IPS-18c (cell line): Measurements from ENCODE around the gene DUSP22.

Source experiments
- H3K4me3 ChIP-seq: 2 replicates; pipeline ENCODE4 v1.7.0; 2013; ENCODE audit warnings: low read depth, mild to moderate bottlenecking, low read length, moderate library complexity; ENCODE audit not compliant: insufficient read depth
- H3K9me3 ChIP-seq: one replicate; pipeline ENCODE4 v1.6.1; 2013; ENCODE audit warnings: mild to moderate bottlenecking, low read length, moderate library complexity; ENCODE audit not compliant: control insufficient read depth, insufficient read depth

DUSP22 gene

DNA sequence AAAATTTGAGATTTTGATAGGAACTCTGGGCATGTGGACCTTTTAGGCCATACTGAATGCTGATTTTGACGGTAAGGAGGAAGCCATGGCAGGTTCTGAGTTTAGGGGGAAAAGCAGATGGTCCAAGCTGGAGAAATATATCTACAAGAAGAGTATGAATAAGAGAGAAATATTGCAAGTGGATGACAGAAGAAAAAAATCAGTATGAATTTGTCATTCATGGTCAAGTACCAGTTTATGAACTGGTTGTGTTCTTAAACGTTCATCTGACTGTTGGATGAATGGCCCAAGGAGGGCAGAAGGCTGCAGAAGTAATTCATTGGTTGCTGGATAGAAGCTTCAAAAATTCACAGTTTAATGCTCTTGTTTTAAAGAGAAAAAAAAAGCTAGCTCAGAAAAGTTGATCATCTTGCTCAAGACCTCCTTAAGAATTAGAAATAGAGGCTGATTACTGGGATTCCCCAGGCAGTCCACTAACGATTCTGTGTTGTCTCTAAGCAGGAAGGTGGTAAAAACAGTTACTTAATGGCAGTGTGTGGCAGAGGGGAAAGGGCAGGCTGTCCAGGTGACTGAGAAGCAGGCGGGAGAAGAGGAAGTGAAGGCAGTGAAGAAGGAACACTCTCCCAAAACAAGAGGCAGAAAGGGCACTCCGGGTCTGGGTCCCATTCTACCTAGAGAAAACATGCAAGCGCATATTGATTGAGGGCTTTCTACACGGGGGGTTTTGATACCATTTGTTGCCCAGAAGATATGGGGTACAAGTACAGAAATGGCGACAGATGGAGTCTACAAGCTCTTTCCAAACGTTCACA is 2.0 kb upstream of the DUSP22 start:
- Histone ChIP-seq H3K9me3 (no peaks in the 10 kb centered on the region), H3K4me3 (no peak overlapping the region)

- Histone ChIP-seq H3K4me3 (peak overlapping the region; percentile 62), H3K9me3 (no peaks in the 10 kb centered on the region)
These were observed 1.0 kb upstream of the DUSP22 start for GRCh38 chr6:291204-291696.

DNA sequence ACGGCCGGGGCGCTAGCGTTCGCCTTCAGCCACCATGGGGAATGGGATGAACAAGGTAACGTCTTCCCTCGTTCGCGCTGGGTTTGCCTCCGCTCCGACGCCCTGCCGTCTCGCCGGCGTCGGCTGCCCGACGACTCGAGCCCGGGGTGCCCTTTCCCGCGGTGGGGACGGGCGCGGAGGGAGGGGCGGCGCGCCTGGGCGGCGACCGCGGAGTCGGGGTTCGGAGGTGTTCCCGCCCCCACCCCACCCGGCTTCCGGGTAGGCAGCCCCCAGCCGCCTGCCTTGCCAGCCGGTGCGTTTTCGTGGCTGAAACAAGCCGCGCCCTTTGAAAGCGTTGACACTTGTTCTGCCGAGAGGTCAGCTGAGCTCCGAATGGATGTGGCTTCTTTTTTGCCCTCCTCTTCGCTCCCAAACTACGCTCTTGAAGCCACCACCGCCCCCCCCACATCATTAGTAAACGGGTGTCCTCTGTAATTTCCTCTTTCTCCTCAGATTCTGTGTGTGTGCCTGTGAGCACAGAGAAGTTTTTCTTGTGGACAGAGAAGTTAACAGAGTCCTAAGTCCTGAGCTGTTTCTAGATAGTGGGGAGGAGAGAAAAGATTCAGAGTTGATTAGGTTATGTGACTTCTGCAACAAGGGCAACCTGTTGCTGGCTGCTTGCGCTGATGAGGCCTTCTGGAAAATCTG is 362 bp downstream of the DUSP22 start:
- no peaks in the 10 kb centered on the region for H3K9me3 ChIP-seq
- H3K4me3 ChIP-seq: peak overlapping the region; percentile 72

- H3K4me3 ChIP-seq: peak overlapping the region; percentile 72
These were observed 1.2 kb downstream of the DUSP22 start for GRCh38 chr6:293193-294174.

DNA sequence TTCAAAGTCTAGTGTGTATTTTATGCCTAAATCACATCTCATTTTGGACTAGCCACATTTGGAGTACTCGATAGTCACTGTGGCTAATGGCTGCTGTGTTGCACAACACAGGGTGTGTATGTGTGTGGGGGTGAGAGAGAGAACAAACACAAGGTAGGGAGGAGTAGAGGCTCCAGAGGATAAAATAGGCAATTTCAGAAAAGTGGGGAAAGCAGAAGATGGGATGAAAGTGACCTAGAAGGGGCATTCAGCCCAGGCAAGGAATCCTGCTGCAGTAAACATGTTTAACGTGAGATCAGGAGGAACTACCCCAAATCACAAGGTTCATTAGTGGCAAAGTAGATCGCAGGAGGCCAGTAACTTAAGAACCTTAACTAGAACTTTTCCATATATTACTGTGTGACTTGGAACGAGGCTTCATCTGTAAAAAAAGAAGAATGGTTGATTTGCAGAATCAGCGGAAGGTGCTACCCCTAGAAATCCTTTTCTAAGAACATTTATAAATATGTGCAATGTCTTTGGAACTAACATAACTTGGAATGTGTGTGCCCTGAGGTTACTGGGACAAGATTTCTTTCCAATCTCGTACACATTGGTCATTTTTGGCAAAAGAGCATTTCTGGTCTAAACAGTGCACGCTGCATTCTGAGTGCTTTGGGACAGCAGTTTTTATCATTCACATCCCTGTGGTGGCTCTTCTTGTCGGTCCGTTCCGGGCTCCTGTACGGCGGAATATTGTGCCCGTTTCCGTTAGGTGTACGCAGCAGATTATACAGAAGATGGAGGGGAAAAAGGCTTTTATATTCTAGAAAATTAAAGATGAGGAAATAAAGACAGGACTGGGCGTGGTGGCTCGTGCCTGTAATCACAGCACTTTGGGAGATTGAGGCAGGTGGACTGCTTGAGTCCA is 2.6 kb downstream of the DUSP22 start:
- Histone ChIP-seq H3K9me3 (no peaks in the 10 kb centered on the region), H3K4me3 (no peak overlapping the region)

More at GRCh38 chr6:293193-294174, 1.2 kb downstream of the DUSP22 start:
- H3K9me3 ChIP-seq: no peaks in the 10 kb centered on the region

DNA sequence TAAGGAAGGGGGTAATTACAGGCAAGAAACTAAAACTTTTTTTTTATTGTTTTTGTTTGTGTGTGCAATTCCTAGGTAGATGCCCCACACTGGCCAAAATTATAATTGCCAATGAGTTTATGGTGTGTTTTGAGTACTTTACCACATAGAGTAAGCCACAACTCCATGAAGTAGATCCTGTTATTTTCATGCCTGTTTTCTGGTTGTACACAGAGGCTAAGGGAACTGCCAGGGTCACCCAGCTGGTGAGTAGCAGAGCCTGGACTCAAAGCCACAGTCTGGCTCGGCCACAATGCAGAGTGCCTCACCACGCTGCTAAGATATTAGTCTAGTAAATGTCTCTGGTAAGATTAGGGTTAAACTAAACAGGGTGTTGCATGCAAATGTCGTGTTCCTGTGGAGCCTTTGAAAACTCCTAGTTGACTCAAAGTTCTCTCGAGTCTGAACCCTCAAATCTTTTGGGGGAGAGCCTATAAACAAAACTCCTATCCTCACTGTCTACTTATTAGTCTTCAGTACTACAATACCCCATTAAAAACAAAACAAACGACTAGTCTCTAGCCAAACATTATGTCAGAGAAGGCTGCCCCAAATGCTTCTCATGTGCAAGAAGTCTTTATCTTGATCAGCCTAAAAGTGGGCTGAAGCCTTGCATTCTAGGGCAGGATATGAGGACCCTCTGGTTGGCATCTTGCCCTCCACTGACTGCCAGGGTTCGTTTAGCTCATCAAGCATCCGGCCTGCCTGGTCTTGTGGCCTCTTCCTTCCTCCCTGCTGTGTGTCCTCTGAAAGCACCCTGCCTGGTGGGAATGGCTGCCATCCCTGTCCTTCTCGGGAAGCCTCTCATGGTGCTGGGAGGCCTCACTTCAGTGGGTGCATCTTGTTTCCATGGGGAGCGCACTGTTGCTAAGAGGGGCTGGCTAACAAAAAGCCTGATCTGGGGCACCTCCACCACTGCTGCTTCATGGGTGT is 4.2 kb downstream of the DUSP22 start:
- no peaks in the 10 kb centered on the region for H3K9me3 ChIP-seq

GRCh38 chr6:297571-298232 is 5.4 kb downstream of the DUSP22 start:
- Histone ChIP-seq H3K4me3 (no peak overlapping the region), H3K9me3 (no peaks in the 10 kb centered on the region)

More for the DNA sequence above, 4.2 kb downstream of the DUSP22 start:
- no peak overlapping the region for H3K4me3 ChIP-seq

GRCh38 chr6:298233-299103 is 6.2 kb downstream of the DUSP22 start:
- H3K4me3 ChIP-seq: no peak overlapping the region
- H3K9me3 ChIP-seq: no peaks in the 10 kb centered on the region

GRCh38 chr6:299104-299980 is 7.1 kb downstream of the DUSP22 start:
- no peak overlapping the region for H3K4me3 ChIP-seq

GRCh38 chr6:300026-300425 is 7.7 kb downstream of the DUSP22 start:
- Histone ChIP-seq H3K4me3 (no peak overlapping the region), H3K9me3 (no peaks in the 10 kb centered on the region)

More at GRCh38 chr6:299104-299980, 7.1 kb downstream of the DUSP22 start:
- no peaks in the 10 kb centered on the region for H3K9me3 ChIP-seq

- no peak overlapping the region for H3K4me3 ChIP-seq
- H3K9me3 ChIP-seq: no peaks in the 10 kb centered on the region
These were observed 8.4 kb downstream of the DUSP22 start for GRCh38 chr6:300494-301198.

DNA sequence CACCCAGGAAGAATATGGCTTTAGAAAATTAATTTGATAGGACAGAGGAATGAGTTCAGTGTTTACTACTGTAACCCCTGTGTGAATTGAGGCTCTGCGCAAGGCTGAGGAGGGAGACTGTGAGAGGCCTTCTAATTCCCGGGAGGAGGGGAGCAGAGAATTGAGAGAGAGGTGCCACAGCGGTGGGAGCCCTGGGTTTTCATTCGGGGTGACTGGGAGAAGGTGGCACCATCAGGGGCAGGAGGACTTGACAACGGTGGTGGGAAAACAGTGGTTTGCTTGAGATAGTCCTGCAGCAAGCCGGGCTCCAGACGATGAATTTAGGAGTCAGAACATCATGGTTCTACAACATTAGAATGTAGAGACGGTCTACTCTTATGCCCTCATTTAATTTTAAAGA is 9.2 kb downstream of the DUSP22 start:
- Histone ChIP-seq H3K9me3 (no peaks in the 10 kb centered on the region), H3K4me3 (no peak overlapping the region)
